ENCODE measurements around the gene TOE1. TPM values are rescaled to one million over a fixed set of nuclear protein-coding genes. Genes with fewer than 3 reads are reported as not detected.

The TOE1 gene
- total RNA-seq, result 5.8 and 9.6 TPM in 2 replicates

GRCh38 chr1:45339789-45340558 lies at the start of gene TOE1, which contains the start of gene MUTYH:
TOE1 (plus strand) TSS chr1:45340170; CDS start chr1:45340253, 83 bp downstream.
MUTYH (minus strand) TSS chr1:45340440; CDS start chr1:45334505, 5,935 bp downstream.

GRCh38 chr1:45326627-45327623 lies 13.0 kb upstream of the TOE1 start, which contains the start of gene HPDL:
HPDL (plus strand) TSS chr1:45326895; CDS start chr1:45327149, 254 bp downstream.

Other genes with a start within 250 kb of the TOE1 start
- gene ZSWIM5, start 133.6 kb upstream of the TOE1 start, total RNA-seq, result under 0.01 and 0.16 TPM in 2 replicates
- 1.4 and 1.9 TPM in 2 replicates for gene HPDL, start 13.3 kb upstream of the TOE1 start, total RNA-seq
- 8.6 and 10.5 TPM in 2 replicates for gene MUTYH, start 270 bp downstream of the TOE1 start, total RNA-seq
- 1.8 and 2.8 TPM in 2 replicates for gene TESK2, start 151.0 kb downstream of the TOE1 start, total RNA-seq
- 1.3 and 2.9 TPM in 2 replicates for gene CCDC163, start 159.9 kb downstream of the TOE1 start, total RNA-seq
- 3.6 and 7.3 TPM in 2 replicates for gene MMACHC, start 160.1 kb downstream of the TOE1 start, total RNA-seq
- gene PRDX1, start 181.7 kb downstream of the TOE1 start, total RNA-seq, result 526 and 592 TPM in 2 replicates
- 78.5 and 85.9 TPM in 2 replicates for gene AKR1A1, start 210.7 kb downstream of the TOE1 start, total RNA-seq
- gene NASP, start 243.9 kb downstream of the TOE1 start, total RNA-seq, result 34.3 and 37.4 TPM in 2 replicates